ENCODE results near the gene C11orf52. TPM values are rescaled to one million over a fixed set of nuclear protein-coding genes. Genes with fewer than 3 reads are reported as not detected.

C11orf52 gene
- total and polyA plus RNA-seq, 12 donors = 0.53 to 4.2 (median 2.1) TPM; not detected in 2

DNA sequence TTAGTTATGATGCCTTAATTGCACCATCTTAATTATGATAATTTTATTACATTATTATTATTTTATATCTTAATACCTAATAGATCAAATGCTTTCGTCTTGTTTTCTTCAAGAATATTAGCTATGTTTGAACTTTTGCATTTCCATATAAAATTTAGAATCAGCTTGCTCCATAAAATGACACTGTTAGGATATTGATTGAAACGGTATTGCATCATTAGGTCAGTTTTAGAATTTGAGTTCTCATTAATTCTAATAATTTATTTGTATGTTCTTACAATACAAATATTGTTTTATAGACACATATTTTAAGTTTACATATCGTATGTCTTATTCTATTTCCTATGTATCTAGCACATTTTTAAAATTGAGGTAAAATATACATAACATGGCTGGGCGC, 32.7 kb upstream of the C11orf52 start:
- Histone ChIP-seq H3K27me3 (no peaks in the 10 kb centered on the region), H3K4me1 (replicated peaks in 1 of 2) (no peaks in the 10 kb centered on the region), H3K4me3 (no peak overlapping the region), H3K9me3 (replicated peaks in 1 of 3) (no peaks in the 10 kb centered on the region), H3K27ac (no peak overlapping the region), H3K36me3 (replicated peaks in 1 of 2) (no peaks in the 10 kb centered on the region)
- intact Hi-C loops (cut with DNase I) = no loop called here
- TF ChIP-seq CTCF (IDR thresholded peaks at IDR 0.05) = no peak
- no peak for TF ChIP-seq POLR2A (IDR thresholded peaks at IDR 0.05)
- WGBS, 4 donors = 67 to 88% (median 77%) methylated on average over 4 of the region's 4 CpGs
- DNase-seq = no peak

GRCh38 chr11:111886844-111887243, 31.9 kb upstream of the C11orf52 start:
- no peaks in the 10 kb centered on the region for H3K4me1 ChIP-seq (replicated peaks in 1 of 2)
- 77 to 89% (median 83%) methylated on average over 2 of the region's 2 CpGs for WGBS, 4 donors
- H3K9me3 ChIP-seq (replicated peaks in 1 of 3) = peaks cover 0 to 1% (median 0%) of the 10 kb centered on the region in 3 donors
- no peak overlapping the region for H3K27ac ChIP-seq
- no peaks in the 10 kb centered on the region for H3K27me3 ChIP-seq
- intact Hi-C loops (cut with DNase I) = no loop called here
- DNase-seq = no peak
- no peak for TF ChIP-seq POLR2A (IDR thresholded peaks at IDR 0.05)
- no peak for TF ChIP-seq CTCF (IDR thresholded peaks at IDR 0.05)
- no peak overlapping the region for H3K4me3 ChIP-seq
- H3K36me3 ChIP-seq (replicated peaks in 1 of 2) = no peaks in the 10 kb centered on the region

GRCh38 chr11:111905411-111905810, 13.3 kb upstream of the C11orf52 start:
- intact Hi-C loops (cut with DNase I) = no loop called here
- Histone ChIP-seq H3K4me1 (replicated peaks in 1 of 2) (peaks cover 0 to 4% of the 10 kb centered on the region in 2 donors), H3K4me3 (no peak overlapping the region), H3K27ac (no peak overlapping the region), H3K36me3 (replicated peaks in 1 of 2) (no peaks in the 10 kb centered on the region), H3K27me3 (no peaks in the 10 kb centered on the region), H3K9me3 (replicated peaks in 1 of 3) (no peaks in the 10 kb centered on the region)
- 59 to 75% (median 66%) methylated on average over 2 of the region's 2 CpGs for WGBS, 4 donors
- TF ChIP-seq CTCF (IDR thresholded peaks at IDR 0.05) (no peak), POLR2A (IDR thresholded peaks at IDR 0.05) (no peak)
- DNase-seq = no peak

DNA sequence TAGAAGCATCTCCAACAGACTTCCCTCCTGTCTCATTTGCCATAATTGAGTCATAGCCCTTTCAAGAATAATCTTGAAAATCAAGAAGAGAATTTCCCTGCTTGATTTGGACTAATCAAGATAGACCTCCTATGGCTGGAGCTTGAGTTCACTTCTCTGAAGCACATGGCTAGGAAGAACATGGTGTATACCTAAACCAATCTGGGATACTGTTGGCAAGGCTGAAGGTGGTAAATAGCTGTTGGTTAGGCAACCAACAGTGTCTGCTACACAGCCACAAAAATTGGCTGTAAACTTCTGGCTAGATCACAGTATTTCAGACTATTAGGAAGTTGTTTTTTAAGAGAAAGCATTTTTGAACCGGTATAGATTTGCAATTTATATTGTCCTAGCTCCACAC, 12.0 kb upstream of the C11orf52 start:
- no peak overlapping the region for H3K27ac ChIP-seq
- no peaks in the 10 kb centered on the region for H3K36me3 ChIP-seq (replicated peaks in 1 of 2)
- DNase-seq = no peak
- WGBS, 4 donors = 80 to 86% (median 85%) methylated on average over 1 of the region's 1 CpG
- H3K27me3 ChIP-seq = no peaks in the 10 kb centered on the region
- peaks cover 9 to 17% of the 10 kb centered on the region in 2 donors for H3K4me1 ChIP-seq (replicated peaks in 1 of 2)
- TF ChIP-seq CTCF (IDR thresholded peaks at IDR 0.05) = no peak
- no peak for TF ChIP-seq POLR2A (IDR thresholded peaks at IDR 0.05)
- no peak overlapping the region for H3K4me3 ChIP-seq
- intact Hi-C loops (cut with DNase I) = no loop called here
- no peaks in the 10 kb centered on the region for H3K9me3 ChIP-seq (replicated peaks in 1 of 3)
